GM21367 (cell line): ENCODE measurements around the gene ZCCHC2.
A peak's percentile ranks its signal among the peaks of the same experiment; 100 is the strongest.

Experiments
- ATAC-seq: cut with Tn5 transposase; IDR thresholded peaks from one replicate; pipeline ENCODE4 v1.9.1; 2021; ENCODE audit not compliant: unreplicated experiment

Gene ZCCHC2

DNA sequence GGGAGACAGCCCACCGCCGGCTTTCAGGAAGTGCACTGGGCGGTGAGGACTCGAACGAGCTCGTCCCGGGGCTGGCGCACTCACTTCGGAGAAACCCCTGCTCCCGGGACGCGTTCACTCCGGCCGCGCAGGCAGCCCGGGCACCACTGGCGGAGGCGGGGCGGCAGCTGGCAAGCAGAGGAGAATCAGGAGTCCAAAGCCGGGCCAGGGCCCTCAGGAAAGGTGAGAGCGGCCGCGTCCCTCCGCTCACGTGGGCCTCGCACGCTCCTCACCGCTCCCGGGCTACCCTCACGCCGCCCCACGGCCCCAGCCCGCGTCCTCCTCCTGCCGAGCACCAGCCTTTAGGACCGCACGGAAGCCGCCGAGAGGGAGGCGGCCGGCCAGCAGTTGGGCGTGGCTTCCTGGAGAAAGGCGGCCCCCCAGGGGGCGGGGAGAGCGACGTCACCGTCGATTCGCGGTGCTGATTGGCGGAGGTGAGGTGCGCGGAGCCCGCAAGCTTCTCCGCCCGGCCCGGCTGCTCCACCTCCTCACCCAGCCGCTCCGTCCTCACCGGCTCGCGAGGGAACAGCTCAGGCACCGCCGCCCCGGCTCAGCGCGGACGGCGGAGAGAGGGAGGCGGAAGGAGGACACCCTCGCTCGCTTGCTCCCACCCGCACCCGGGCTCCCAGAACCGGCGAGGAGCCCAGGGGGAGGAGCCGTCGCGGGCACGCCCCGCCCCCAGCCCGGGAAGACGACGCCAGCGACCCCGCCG lies at the start of gene ZCCHC2:
Gene ZCCHC2, plus strand, starts transcription at position 522 of the 751 bp plus-strand sequence. CDS start 400 bp downstream, outside the sequence.
- peak; percentile 67 for ATAC-seq

DNA sequence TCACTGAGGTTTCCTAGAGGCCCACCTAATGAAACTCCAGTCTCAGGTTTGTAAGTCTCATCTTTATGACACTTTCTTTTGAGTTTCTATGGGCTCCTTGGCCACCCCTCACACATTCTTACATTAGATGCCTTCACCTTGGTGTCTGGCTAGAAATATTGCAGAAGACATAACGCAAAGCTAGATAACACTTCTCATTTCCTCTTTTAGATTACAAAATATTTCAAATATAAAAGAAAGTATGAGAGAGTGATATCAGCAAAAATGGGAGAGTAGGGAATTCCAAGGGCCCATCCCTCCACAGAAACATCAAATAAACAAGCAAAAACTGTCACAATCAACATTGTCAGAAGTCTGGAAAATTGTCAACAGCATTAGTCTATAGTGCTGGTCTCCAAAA lies 43.3 kb upstream of the ZCCHC2 start:
- ATAC-seq: no peak

DNA sequence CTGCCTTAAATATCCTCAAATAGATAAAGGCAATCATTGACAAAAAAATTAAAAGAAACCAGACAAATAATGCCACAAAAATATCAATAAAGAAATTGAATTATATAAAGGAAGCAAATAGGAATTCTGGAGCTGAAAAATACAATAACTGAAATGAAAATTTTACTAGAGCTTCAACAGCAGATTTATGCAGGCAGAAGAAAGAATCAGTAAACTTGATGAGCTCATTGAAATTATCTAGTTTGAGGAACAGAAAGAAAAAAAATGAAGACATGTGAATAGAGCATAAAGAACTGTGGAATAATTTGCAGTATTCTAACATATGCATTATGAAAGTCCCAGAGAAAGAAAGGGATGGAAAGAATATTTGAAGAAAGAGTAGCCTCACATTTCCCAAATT lies 41.9 kb upstream of the ZCCHC2 start:
- ATAC-seq: no peak

DNA sequence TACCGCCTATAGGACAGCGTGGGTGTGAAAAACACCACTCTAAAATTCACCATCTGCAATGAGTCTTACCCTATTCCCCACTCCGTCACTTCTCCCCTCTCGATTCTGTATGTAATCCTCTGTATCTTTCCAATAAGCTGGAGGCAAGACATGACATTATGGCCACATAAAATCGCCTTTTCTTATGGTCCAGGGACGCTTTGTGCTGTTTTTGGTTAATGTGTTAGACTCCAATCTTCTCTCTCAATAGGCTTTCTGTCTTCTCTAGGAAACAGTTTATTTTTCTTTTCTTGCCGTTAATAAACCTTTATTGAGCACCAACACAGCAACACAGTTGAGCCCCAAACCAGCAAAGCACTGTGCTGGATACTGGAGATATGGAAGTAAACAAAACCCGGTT lies 37.9 kb upstream of the ZCCHC2 start:
- no peak for ATAC-seq

DNA sequence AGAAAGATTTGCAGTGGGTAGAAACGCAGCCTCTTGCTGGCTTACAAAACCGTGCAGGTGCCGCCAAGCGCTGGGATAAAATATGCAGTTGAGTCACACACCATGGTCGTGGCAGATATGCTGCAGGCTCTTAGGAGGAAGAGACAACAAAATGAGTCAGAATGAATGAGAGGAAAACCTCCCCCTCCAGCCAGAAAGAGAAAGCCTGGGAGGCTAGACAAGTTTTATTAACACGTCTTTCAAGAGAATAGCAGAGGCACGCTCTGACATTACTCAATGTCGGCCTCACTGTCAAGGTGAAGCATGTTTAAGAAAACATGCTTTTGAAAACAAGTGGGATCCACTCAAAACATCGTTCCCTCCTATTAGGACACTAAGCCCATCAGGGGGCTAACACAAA lies 37.1 kb upstream of the ZCCHC2 start:
- ATAC-seq: no peak

DNA sequence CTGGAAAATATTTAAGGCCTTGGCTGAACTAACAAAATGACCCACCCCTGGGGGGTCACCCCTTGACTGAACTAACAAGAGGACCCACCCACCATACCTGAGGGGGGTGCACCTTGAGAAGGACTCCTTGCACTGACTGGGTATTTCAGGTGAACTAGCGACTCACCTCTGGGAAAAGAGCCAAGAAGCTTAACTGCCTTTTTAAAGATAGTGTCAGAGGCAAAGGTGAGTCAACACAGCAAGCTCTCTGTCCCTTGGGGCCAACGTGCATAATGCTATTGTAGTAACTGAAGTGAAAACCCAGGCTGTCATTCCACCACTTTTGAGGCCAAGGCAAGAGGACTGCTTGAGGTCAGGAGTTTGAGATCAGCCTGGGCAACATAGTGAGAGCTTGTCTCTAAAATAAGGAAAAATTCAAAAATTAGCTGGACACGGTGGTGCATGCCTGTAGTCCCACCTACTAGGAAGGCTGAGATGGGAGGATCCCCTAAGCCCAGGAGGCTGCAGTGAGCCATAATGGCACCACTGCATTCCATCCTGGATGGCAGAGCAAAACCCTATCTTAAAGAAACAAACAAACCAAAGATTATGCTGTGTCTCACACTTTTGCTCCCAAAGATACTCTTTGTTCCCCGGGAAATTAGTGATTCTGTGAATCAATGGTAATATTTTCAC lies 36.4 kb upstream of the ZCCHC2 start:
- ATAC-seq: no peak

DNA sequence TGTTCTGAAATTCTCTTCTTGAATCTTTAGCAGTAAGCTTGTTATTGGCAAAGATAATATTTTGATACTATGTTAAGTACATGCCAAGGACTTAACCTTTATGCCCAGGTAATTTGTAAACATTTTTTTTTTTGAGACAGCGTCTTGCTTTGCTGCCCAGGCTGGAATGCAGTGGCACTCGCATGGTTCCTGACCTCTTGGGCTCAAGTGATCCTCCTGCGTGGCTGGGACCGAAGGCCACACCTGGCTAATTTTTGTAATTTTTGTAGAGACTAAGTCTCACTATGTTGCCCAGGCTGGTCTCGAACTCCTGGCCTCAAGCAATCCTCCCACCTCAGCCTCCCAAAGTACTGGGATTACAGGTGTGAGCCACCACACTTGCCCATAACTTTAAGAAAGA lies 35.7 kb upstream of the ZCCHC2 start:
- ATAC-seq: no peak

DNA sequence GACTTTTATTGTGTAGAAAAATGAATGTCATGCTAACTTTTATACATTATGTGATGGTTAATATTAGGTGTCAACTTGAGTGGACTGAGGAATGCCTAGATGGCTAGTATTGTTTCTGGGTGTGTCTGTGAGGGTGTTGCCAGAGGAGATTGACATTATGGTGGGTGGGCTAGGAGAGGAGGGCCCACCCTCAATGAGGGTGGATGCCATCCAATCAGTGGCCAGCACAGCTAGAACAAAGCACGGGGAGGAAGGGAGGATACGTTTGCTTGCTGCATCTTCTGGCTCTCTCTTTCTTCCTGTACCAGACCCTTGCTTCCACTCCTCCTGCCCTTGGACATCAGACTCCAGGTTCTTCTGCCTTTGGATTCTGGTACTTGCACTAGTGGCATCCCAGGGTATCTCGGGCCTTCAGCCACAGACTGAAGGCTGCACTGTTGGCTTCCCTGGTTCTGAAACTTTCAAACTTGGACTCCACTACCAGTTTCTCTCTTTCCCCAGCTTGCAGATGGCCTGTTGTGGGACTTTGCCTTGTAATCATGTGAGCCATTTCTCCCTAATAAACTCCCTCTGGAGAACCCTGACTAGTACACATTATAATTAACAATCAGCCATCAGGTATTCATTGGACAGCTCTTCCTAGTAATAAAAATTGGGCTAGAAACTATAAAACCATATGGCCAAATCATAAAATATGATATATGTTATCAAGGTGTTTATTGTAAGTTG lies 31.7 kb upstream of the ZCCHC2 start:
- ATAC-seq: no peak

DNA sequence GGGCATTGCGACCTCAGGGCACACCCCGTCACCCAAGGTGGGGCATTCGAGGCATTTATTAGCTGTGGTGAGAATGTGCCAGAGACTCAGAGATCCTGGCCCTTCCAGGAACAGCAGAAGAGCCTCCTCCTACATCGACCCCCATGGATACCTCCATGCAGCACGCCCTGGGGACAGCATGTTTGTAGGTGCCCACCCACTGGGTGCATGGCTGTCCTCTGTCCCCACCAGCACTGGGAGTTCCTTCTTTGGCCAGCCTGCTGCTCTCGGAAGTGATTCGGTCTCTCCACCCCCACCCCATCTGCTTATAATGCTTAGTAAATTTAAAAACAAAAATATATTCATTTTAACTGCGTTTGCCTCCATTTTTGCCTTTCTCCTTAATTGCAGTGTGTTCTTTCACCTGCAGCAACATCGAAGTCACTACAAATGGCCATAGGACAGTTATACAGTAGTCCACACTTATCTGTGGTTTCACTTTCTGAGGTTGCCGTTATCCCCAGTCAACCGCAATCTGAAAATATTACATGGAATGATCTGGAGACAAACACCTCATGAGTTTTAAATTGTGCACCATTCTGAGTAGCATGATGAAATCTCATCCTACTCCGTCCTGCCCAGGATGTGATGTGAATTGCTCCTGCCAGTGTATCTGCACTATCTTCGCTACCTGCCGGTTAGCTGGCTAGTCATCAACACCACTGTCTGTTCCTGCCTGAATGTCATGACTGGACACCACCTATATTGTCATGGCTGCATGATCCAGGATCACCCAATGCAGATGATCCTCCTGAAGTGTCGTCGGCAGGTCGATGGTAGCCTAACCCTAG lies 29.6 kb upstream of the ZCCHC2 start:
- ATAC-seq: no peak

DNA sequence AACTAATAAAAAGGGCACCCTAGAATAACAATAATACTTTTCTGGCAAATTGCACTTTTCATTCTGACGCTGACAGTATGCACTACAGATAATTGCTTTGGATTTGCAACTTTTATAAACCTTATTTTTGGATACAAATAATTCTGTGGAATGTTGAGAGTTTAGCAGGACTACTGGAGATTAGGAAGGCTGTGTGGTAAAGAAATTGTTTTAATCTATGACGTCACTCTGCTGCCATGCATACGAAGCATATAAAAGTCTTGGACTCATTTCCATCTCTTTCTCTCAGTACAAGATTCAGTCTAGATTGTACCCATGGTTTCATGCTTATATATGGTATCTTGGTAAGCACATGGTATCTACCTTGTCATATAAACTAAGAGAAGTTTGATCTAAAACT lies 28.1 kb upstream of the ZCCHC2 start:
- no peak for ATAC-seq

DNA sequence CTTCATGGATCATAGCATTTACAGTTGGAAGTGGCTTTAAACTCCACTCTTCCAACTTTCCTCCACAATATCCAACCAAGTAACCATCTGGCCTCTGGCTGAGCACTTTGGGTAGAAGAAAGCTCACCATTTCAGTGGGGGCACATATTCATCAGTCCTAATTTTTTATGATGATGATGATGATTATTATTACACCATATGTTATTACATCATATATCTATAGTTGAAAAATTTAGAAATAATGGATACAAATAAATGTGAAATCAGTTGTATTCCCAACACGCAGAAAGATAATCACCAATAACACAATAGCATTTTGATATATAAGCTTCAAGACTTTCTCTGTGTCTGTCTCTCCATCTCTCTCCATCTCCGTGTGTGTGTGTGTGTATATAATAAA lies 26.6 kb upstream of the ZCCHC2 start:
- no peak for ATAC-seq

DNA sequence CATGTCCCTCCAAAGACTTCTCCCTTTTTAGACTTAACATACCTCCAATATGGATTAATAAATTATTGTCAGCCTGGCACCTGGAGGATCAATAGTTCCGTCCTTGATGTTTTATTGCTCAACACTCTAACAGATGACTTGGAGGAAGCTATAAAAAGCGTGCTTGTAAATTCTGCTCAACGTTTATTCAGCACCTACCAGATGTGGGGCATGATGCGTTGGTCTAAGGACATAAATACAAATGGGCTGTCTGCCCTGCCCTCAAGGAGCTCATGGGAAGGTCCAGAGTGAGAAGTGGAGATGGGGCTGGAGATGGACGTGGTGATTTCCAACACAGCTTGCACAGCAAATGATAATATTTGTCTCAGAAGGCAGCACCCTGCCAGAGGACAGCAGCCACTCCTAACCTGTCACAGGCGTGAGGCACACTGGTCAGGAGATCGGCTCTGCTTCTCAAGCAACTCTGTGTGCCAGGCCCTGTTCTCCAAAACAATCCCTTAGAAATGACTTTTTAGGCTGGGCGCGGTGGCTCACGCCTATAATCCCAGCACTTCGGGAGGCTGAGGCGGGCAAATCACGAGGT lies 25.5 kb upstream of the ZCCHC2 start:
- ATAC-seq: no peak

DNA sequence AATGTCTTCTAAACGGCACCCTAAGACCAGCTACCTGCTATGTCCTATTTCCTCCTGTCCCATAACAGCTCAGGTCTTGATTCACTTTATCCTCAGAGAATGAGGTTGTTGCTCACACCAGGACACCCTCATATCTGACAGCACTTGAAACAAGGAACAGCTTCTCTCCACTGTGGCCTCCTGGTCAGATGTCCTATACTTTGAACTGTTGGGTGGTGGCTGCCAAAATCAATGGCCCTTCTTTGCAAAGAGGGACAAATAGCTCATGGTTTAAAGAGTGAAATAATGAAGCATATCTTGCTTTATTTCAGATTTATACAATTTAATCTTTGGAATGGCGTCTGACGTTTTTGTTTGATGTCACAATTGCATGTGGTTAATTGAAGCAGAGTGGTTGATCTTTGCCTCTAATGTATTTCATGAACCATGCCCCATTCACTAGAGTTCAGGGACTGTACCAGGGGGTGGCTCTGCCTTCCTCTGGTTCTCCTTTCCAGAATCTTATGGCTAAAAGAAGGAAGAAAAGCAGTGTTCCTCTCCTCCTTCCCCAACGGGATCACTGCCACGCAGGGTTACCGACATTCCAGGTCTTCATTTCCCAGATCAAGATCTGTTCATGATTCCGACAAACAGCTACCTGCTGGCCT lies 24.1 kb upstream of the ZCCHC2 start:
- ATAC-seq: no peak

DNA sequence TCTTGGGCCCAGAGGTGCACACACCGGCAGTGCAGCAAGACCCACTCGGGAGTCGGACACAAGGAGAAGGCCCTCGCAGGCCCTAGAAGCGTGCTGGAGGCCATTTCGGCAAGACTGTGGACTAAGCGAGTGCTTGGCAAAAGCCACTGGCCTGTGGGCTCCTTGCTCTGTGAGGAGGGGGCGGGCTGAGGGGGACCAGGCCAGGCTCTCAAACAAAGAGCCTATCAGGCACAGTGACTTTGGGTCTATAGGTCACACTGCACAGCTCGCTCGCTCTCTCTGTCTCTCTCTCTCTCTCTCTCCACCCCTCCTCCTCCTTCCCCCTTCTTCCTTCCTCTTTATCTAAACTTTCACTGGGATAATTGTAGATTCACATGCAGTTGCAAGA lies 23.6 kb upstream of the ZCCHC2 start:
- no peak for ATAC-seq

DNA sequence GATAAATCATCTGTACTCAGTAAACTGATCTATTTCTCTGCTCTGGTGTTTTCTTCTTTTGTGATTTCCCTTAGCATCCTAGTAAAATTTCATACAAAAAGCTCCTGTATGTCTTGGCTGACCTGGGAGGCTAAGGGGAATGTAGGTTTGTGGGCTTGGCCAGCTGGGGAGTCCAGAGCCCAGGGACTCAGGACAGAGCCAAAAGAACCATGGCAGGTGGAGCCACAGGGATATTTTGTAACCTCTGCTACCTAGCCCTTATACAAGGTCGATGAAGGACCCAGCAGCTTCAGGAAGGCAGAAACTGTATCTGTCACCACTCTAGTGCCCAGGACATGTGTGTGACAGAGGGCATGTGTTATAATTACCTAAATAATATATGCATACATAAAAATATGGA lies 22.7 kb upstream of the ZCCHC2 start:
- no peak for ATAC-seq

DNA sequence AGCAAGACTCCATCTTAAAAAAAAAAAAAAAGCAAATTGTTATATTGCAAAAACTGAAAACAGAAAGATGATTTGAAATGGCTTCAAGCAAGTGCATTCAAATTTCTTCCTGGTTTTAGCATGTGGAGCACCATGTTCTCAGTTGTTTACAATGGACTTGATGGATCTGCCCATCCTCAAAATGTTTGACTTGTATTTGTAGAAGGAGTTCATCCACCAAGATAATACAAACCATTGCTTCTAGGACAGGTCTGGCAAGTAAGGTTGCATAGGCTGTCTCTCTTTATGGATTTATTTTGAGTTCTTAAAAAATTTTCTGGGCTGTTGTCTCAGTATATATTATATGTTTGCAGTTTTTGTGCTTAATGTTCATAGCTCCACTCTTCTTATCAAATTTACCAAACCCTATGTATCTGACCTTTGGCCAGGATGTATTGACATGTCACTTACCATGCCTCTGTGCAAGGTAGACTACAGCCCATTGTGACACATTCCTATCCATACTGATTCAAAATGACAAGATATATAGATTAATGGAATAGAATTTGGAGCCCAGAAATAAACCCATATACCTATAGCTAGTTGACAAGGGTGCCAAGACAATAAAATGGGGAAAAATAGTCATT lies 21.7 kb upstream of the ZCCHC2 start:
- ATAC-seq: no peak

DNA sequence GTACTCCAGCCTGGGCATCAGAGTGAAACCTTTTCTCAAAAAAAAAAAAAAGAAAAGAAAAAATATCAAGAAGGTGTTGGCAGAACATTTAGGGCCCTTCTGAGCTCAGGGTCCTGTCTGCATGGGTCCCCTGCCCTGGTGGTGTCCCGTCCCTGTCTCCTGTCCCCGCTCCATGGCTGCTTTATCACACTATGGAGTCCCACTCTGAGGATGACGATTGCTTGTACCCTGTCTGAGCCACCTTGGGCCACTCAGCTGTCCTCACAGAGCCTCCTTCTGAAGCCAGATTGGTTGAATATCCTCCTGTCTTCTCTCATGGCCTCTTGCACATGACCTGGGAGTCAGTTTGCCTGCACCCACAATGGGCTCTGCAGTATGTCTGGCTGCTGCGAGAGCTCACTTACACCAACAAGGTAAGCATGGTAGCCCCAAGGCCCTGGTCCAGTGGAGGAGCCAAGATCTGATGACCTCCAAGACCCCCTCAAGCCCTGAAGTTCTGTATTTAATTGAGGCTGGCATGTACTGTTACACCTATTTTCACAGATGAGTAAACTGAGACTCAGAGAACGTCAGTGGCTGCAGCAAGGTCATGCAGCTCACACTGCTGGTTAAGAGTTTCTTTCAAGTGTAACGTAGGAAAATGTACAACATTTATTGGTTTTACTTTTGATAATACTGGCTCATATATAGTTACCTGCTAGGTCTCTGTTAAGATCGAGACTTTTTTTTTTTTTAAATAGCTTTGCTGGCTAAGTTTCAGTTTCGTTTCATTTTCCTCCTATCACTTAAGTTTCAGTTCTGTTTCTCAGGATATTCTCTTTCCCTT lies 16.9 kb upstream of the ZCCHC2 start:
- peak; percentile 84 for ATAC-seq

DNA sequence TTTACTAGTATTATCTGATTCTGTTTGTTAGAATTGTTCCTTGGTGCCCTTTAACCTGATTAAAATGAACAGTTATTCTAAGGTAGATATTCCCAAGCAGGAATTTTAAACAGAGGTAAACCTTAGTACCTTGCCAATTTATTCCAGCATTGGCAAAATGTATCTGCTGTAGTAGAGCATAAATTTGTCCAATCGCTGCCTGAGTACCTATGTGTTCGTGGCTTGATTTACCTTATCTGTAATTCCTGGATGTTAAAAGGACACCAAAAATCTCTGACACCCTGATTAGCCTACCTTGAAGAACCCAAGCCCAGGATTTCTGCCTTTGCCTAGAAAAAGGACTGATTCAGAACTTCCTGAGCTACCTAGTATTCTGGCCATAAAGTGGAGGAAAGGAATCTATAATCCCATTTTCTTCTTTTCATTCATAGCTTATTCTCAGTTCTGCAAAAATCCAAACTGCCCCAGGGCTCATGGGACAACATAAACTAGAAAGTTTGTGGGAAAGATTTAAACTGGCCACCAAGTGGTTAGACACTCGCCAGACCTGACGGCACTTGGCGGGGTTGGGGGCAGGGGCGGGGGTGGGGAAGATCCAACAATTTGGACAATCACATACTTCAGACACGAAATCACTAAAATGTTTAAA lies 16.2 kb upstream of the ZCCHC2 start:
- no peak for ATAC-seq

DNA sequence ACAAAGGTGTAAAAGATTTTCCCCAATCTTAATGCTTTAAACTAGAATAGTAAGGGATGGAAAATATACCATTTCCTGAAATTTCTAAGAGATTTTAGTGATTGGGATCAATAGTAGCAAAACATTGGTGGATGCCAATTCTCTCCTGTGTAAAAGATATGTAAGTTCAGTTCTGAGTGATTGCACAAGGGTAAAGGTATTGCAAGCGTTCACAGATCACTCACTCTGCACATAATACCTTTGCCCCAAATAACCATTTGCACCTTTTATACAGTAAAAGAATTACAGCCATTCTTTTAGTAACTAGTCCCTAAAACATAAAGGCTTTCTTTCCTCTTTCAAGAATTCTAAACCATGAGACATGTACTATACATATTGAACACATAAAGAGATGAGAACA lies 13.0 kb upstream of the ZCCHC2 start:
- no peak for ATAC-seq
